Activated naive CD8-positive, alpha-beta T cell treated with anti-CD3 and anti-CD28 coated beads, Interleukin-2, amount 10 ng/mL, durations not matched to agents 7 days and 5 days (primary cell): ENCODE results near the gene PVR. TPM values are rescaled to one million over a fixed set of nuclear protein-coding genes. Genes with fewer than 3 reads are reported as not detected.

Experiments
- ATAC-seq: fragments of 150-1000 bp; cut with Tn5 transposase; one replicate; pipeline ENCODE4 v1.10.0; 2021; ENCODE audit warnings: low read depth, moderate library complexity
- POLR2A ChIA-PET: fragments of 350-600 bp; sonication (Branson Sonifier 250); formaldehyde crosslinking; loops from one replicate; lab custom pipeline; 2021; ENCODE audit warnings: antibody characterized with exemption; lab: Charles Lee
- DNase-seq: peaks from one replicate; pipeline ENCODE4 v3.0.0; 2021
- H3K27ac Mint-ChIP-seq: one replicate; pipeline ENCODE4 v1.8.0; 2022; ENCODE audit warnings: mild to moderate bottlenecking, mixed read lengths
- H3K27me3 Mint-ChIP-seq: one replicate; pipeline ENCODE4 v1.8.0; 2022; ENCODE audit warnings: mild to moderate bottlenecking, moderate library complexity, mixed read lengths
- H3K36me3 Mint-ChIP-seq: one replicate; pipeline ENCODE4 v1.8.0; 2021; ENCODE audit warnings: mild to moderate bottlenecking, mixed read lengths
- H3K4me1 Mint-ChIP-seq: one replicate; pipeline ENCODE4 v1.8.0; 2021; ENCODE audit warnings: mixed read lengths
- H3K4me3 Mint-ChIP-seq: one replicate; pipeline ENCODE4 v1.8.0; 2022; ENCODE audit warnings: mild to moderate bottlenecking, moderate library complexity, mixed read lengths
- H3K9me3 Mint-ChIP-seq: one replicate; pipeline ENCODE4 v1.8.0; 2021; ENCODE audit warnings: mixed read lengths
- total RNA-seq, 2 experiments: library from RNA; stranded (reverse); gene quantifications; one replicate each; pipeline ENCODE4 v1.2.3, GENCODE V29; 2021

PVR gene
- total RNA-seq, 2 experiments from 2014 or later, result 3.5 to 4.2 TPM

DNA sequence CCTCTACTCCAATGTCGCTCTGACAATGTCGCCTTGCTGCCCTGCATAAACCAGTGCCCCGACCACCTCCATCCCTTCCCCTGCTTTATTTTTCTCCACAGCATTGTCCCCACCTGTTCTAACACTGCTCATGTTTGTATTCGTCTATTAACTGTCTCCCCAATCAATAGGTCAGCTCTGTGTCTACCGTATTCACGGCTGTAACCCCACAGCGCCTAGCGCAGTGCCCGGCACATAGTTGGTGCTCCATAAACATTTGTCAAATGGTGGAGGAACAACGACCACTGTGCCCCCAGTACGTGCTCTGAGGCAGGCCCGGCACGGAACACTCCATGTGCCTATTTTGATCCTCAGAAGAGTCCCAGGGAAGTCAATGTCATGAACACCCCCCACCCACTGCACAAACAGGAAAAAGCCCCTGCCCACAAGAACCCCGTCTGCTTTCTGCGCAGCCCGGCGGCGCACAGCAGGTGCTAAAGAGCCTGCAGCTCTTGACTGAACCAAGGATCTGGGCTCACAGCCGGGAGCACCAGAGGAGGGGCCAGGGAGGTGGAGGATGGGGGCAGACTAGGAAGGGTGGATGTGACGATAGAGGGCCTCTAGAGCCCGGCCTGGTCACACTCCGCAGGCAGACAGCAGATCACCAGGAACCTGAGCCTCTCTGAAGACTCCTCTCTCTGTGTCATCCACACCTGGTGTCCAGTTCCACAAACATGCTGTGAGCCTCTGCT is 53.4 kb downstream of the PVR start:
- no peak overlapping the region for H3K27ac Mint-ChIP-seq
- no peak for DNase-seq
- POLR2A ChIA-PET, result interaction anchor here (0.6 kb wide), 1 partner anchor 237 kb away, joined by 3 read pairs; no protein-coding TSS in a partner anchor
- peaks cover 29% of the 10 kb centered on the region for H3K27me3 Mint-ChIP-seq
- no peak overlapping the region for H3K4me3 Mint-ChIP-seq
- ATAC-seq, result no peak
- no peaks in the 10 kb centered on the region for H3K9me3 Mint-ChIP-seq
- peaks cover 12% of the 10 kb centered on the region for H3K4me1 Mint-ChIP-seq
- H3K36me3 Mint-ChIP-seq, result no peaks in the 10 kb centered on the region

DNA sequence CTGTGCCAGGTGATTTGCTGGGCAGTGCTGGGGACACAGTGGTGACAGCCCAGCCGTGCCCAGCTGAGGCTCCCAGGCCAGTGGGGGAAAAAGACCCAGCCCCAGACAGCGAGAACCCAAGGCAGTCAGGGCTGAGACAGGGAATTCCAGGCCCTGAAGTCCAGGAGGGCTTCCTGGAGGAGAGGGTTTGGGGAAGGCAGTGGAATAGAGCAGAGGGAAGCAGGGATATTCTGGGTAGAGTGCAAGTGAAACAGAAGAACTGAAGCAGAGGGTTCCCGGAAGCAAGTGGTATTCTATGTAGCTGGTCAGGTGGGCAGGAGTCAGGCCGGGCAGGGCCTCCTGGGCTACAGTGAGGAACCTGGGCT is 53.9 kb downstream of the PVR start:
- Mint-ChIP-seq H3K4me1 (peaks cover 6% of the 10 kb centered on the region), H3K27me3 (peaks cover 24% of the 10 kb centered on the region), H3K27ac (no peak overlapping the region), H3K4me3 (no peak overlapping the region), H3K9me3 (no peaks in the 10 kb centered on the region), H3K36me3 (no peaks in the 10 kb centered on the region)
- no peak for DNase-seq
- ATAC-seq, result no peak
- POLR2A ChIA-PET, result no interaction called here

DNA sequence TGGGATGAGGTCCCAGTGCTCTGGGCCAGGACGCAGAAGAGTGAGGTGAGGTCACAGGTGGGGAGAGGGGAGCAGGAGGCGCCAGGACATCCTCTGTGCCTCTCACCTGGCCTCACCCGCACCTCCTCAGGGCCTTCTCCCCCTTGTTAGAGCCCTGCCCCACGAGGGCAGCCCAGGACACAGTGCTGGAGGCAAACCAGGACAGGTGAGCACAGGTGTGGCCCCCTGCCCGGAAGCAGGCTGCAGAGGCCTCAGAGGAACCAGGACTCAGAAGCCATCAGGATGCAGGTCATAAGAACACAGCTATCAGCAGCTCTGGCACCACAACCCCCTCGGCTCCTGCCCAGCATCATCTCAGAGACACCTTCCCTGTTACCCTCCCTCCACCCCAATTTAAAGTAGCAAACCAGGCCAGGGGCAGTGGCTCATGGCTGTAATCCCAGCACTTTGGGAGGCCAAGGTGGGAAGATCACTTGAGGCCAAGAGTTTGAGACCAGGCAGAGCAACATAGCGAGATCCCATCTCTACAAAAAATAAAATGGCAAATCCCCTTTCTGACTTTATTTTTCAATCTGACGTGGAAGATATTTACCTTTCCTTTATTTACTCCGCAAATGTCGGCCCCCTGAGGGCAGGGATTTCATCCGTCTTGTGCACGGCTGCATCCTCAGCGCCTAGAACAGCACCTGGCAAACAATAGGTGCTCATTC is 54.9 kb downstream of the PVR start, which contains the start of gene CEACAM16:
CEACAM16 (plus strand) TSS at position 660 of the 710 bp plus-strand sequence. CDS start 2,306 bp downstream, outside the sequence.
- no peak for DNase-seq
- peaks cover 23% of the 10 kb centered on the region for H3K27me3 Mint-ChIP-seq
- H3K9me3 Mint-ChIP-seq, result no peaks in the 10 kb centered on the region
- H3K36me3 Mint-ChIP-seq, result no peaks in the 10 kb centered on the region
- H3K27ac Mint-ChIP-seq, result no peak within 1 kb of the TSS
- POLR2A ChIA-PET, result no interaction called here
- no peak within 1 kb of the TSS for H3K4me3 Mint-ChIP-seq
- ATAC-seq, result no peak
- H3K4me1 Mint-ChIP-seq, result peaks cover 3% of the 10 kb centered on the region

DNA sequence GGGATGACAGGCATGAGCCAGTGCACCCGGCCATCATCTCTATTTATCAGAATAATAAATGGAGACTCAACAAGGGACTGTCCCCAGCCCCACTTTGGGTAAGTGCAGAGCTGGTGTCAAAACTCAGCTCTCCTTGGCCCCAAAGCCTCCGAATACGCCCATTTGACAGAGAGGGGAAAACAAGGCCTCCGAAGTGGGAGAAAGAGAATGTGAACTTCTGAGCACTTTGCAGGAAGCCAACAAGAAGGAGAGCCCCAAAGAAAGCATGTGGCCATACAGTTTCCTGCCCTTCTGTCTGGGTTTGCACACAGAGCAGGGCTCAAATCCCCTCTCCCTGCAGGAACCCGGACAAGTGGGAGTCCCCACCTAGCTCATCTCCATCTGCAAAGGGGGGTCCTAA is 56.8 kb downstream of the PVR start:
- Mint-ChIP-seq H3K9me3 (no peaks in the 10 kb centered on the region), H3K36me3 (no peaks in the 10 kb centered on the region), H3K27me3 (peaks cover 12% of the 10 kb centered on the region), H3K27ac (no peak overlapping the region), H3K4me1 (no peaks in the 10 kb centered on the region), H3K4me3 (no peak overlapping the region)
- ATAC-seq (no peak), DNase-seq (no peak)
- POLR2A ChIA-PET, result no interaction called here

DNA sequence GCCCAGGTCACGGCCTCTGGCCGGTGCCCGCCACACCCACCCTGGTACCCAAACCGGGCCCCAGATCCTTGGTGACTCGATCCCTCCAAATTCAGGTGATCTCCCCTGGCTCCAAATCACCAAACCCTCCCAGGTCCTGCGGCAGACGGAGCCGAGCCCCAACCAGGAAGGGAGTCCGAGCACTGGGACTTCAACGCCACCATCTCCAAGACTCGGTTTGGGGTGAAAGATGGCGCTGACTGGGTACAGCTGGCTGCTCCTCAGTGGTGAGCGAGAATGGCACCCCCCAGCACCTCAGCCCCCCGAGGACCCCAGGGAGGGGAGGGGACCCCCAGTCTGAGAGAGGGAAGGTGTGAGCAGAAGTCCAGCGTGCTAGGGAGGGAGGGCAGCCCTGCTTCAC is 57.5 kb downstream of the PVR start:
- Mint-ChIP-seq H3K27ac (no peak overlapping the region), H3K4me3 (no peak overlapping the region), H3K36me3 (no peaks in the 10 kb centered on the region), H3K27me3 (peaks cover 9% of the 10 kb centered on the region), H3K4me1 (no peaks in the 10 kb centered on the region), H3K9me3 (no peaks in the 10 kb centered on the region)
- DNase-seq (no peak), ATAC-seq (no peak)
- POLR2A ChIA-PET, result no interaction called here

DNA sequence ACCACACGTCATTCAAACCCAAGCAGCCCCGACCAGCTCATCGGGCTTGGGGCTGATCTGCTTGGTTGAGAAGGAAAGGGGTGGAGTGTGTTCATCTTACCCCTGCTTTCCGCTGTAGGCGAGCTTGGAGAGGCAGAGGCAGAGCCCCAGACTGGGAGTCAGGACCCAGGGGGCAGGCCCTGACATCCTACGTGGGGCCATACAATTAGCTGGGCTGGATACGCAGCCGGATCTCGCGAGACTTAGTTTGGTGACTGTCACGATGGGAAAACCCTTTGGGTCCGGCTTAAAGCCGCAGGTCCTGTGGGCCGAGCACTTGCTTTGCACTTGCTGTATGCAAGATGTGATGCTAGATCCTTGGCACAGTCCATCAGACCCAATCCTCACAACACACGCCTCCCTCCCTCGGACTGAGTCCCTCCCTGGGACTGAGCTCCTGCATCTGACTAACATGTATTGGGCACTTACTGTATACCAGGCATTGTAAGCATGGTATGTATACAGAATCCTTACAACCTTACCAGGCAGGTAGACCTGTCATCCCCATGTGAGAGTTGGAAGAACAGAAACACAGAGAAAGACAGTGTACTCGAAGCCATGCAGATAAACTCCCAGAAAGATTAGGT is 59.0 kb downstream of the PVR start:
- DNase-seq (no peak), ATAC-seq (no peak)
- POLR2A ChIA-PET, result no interaction called here
- H3K27me3 Mint-ChIP-seq, result peaks cover 3% of the 10 kb centered on the region
- H3K4me3 Mint-ChIP-seq, result no peak overlapping the region
- H3K4me1 Mint-ChIP-seq, result no peaks in the 10 kb centered on the region
- no peaks in the 10 kb centered on the region for H3K36me3 Mint-ChIP-seq
- H3K9me3 Mint-ChIP-seq, result no peaks in the 10 kb centered on the region
- no peak overlapping the region for H3K27ac Mint-ChIP-seq

DNA sequence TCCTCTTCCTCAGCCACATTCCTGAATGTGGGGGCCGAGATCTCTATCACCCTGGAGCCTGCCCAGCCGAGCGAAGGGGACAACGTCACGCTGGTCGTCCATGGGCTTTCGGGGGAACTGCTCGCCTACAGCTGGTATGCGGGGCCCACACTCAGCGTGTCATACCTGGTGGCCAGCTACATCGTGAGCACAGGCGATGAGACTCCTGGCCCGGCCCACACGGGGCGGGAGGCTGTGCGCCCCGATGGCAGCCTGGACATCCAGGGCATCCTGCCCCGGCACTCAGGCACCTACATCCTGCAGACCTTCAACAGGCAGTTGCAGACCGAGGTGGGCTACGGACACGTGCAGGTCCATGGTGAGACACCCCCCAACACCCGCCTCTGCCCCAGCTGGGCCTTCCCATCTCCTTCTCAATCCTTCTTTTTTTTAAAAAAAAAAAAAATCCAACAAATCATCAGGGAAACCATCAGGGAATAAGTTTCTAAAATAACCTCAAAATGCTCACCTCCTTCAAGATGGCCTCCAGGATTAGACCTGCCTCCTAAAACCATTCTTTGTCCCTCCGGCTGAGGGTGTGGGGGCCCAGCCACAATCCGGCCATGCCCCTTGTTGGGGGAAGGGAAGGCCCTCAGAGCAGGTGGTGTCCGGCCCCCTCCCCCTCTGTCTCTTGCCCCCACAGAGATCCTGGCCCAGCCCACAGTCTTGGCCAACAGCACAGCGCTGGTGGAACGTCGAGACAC is 59.8 kb downstream of the PVR start:
- no peaks in the 10 kb centered on the region for H3K9me3 Mint-ChIP-seq
- no peak for ATAC-seq
- POLR2A ChIA-PET, result no interaction called here
- no peaks in the 10 kb centered on the region for H3K4me1 Mint-ChIP-seq
- no peak overlapping the region for H3K4me3 Mint-ChIP-seq
- no peaks in the 10 kb centered on the region for H3K36me3 Mint-ChIP-seq
- H3K27me3 Mint-ChIP-seq, result peaks cover 3% of the 10 kb centered on the region
- H3K27ac Mint-ChIP-seq, result no peak overlapping the region
- no peak for DNase-seq

DNA sequence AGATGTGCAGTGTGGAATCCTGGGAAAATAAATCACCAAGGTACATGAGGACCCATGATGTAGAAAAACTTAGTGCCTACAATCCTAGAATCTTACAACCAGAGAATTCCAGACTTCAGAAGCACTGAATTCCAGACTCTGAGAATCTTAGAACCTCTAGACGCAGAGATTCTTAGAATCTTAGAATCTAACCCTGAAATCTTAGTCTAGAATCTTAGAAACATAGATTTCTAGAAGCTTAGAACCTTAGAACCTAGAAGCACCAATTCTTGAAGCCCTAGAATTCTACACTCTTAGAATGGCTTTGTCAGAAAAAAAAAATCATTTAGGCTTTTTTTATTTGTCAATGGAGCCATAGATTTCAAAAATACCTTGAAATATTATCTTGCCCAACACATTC is 61.3 kb downstream of the PVR start:
- H3K36me3 Mint-ChIP-seq, result no peaks in the 10 kb centered on the region
- H3K27ac Mint-ChIP-seq, result no peak overlapping the region

DNA sequence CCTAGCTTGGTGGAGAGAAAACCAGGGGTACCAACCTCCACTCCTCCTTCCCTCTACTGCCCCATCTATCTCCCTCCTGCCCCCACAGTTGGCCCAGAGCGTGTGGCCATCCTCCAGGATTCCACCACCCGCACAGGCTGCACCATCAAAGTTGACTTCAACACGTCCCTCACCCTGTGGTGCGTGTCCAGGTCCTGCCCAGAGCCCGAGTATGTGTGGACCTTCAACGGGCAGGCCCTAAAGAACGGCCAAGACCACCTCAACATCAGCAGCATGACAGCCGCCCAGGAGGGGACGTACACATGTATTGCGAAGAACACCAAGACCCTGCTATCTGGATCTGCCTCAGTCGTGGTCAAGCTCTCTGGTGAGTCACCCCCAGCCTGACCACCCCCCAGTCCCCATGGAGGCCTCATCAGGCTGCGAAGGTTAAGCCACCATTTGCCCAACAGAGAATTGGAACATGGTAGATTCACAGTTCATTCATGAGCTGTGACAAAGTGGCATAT is 61.8 kb downstream of the PVR start:
- H3K36me3 Mint-ChIP-seq, result no peaks in the 10 kb centered on the region
- H3K9me3 Mint-ChIP-seq, result no peaks in the 10 kb centered on the region
- DNase-seq (no peak), ATAC-seq (no peak)
- H3K4me1 Mint-ChIP-seq, result peaks cover 6% of the 10 kb centered on the region
- no peaks in the 10 kb centered on the region for H3K27me3 Mint-ChIP-seq
- H3K27ac Mint-ChIP-seq, result no peak overlapping the region
- POLR2A ChIA-PET, result no interaction called here
- H3K4me3 Mint-ChIP-seq, result no peak overlapping the region

More for the DNA sequence above, 61.3 kb downstream of the PVR start:
- Mint-ChIP-seq H3K4me1 (peaks cover 2% of the 10 kb centered on the region), H3K9me3 (no peaks in the 10 kb centered on the region), H3K4me3 (no peak overlapping the region), H3K27me3 (no peaks in the 10 kb centered on the region)
- no peak for ATAC-seq
- POLR2A ChIA-PET, result no interaction called here
- no peak for DNase-seq

DNA sequence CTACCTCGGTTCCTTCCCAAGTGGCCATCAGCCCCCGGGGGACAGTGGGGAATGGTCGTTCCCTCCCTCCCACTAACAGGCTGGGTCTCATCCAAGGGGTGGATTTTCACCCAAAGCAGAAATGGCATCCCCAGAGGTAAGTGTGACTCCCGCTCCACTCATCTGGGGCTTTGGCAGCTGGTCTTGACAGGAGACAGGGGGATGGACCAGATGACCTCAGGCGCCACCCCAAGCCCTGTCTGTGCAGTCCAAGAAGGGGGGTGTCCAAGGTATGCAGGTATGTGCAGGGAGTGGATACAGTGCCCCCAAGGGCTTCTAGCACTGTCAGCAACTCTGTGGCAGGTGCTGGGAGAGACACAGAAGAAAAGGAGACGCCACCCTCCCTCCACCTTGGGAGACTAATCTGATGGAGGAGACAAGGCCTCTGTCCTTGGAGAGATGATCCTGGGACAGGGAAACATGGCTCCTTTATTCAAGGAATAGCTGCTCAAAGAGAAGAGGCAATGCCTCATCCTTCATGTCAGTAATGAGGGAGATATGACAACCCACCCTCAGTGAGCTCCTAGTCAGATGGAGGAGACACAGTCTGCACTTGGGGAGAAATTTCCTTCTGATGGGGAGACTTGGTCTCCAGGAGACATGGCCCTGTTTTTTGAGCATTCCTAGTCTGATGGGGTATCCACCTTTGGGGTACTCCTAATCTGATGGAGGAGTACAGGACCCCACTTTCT is 63.0 kb downstream of the PVR start:
- Mint-ChIP-seq H3K4me3 (no peak overlapping the region), H3K4me1 (peaks cover 11% of the 10 kb centered on the region), H3K27me3 (peaks cover 6% of the 10 kb centered on the region), H3K36me3 (no peaks in the 10 kb centered on the region), H3K9me3 (no peaks in the 10 kb centered on the region), H3K27ac (no peak overlapping the region)
- ATAC-seq, result no peak
- no peak for DNase-seq
- POLR2A ChIA-PET, result no interaction called here

DNA sequence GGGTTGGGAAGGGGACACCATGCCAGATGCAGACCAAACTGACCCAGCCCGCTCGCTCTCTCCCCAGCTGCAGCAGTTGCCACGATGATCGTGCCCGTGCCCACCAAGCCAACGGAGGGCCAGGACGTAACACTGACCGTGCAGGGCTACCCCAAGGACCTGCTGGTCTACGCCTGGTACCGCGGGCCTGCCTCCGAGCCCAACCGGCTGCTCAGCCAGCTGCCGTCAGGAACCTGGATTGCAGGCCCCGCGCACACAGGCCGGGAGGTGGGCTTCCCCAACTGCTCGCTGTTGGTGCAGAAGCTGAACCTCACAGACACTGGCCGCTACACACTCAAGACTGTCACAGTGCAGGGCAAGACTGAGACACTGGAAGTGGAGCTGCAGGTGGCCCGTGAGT is 64.1 kb downstream of the PVR start:
- peaks cover 11% of the 10 kb centered on the region for H3K4me1 Mint-ChIP-seq
- POLR2A ChIA-PET, result no interaction called here
- ATAC-seq (no peak), DNase-seq (no peak)
- no peak overlapping the region for H3K27ac Mint-ChIP-seq
- no peak overlapping the region for H3K4me3 Mint-ChIP-seq
- peaks cover 13% of the 10 kb centered on the region for H3K27me3 Mint-ChIP-seq
- no peaks in the 10 kb centered on the region for H3K9me3 Mint-ChIP-seq
- no peaks in the 10 kb centered on the region for H3K36me3 Mint-ChIP-seq

DNA sequence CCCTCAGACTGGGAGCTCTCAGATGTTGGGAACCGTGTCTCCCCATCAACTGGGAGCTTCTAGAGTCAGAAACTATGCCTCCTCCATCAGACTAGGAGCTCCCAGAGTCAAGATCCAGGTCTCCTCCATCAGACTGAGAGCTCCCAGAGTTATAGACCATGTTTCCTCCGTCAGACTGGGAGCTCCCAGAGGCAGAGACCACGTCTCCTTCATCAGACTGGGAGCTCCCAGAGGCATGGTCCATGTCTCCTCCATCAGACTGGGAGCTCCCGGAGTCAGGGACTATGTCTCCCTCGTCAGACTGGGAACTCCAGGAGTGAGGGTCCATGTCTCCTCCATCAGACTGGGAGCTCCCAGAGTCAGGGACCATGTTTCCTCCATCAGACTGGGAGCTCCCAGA is 65.2 kb downstream of the PVR start:
- H3K9me3 Mint-ChIP-seq, result no peaks in the 10 kb centered on the region
- no peak for DNase-seq
- POLR2A ChIA-PET, result no interaction called here
- H3K27me3 Mint-ChIP-seq, result peaks cover 13% of the 10 kb centered on the region
- ATAC-seq, result no peak
- H3K4me1 Mint-ChIP-seq, result peaks cover 11% of the 10 kb centered on the region
- no peak overlapping the region for H3K27ac Mint-ChIP-seq
- H3K4me3 Mint-ChIP-seq, result no peak overlapping the region
- H3K36me3 Mint-ChIP-seq, result no peaks in the 10 kb centered on the region
